Activated CD8-positive, alpha-beta memory T cell treated with anti-CD3 and anti-CD28 coated beads for 4 hours (primary cell): ENCODE results near the gene MBNL1.
A peak's percentile ranks its signal among the peaks of the same experiment; 100 is the strongest.

ENCODE experiments used
- DNase-seq, 2 donors: peaks; one replicate each; pipeline ENCODE4 v3.0.0-alpha.2; 2020; ENCODE audit warnings: low read depth in 2 of 2

The MBNL1 gene

DNA sequence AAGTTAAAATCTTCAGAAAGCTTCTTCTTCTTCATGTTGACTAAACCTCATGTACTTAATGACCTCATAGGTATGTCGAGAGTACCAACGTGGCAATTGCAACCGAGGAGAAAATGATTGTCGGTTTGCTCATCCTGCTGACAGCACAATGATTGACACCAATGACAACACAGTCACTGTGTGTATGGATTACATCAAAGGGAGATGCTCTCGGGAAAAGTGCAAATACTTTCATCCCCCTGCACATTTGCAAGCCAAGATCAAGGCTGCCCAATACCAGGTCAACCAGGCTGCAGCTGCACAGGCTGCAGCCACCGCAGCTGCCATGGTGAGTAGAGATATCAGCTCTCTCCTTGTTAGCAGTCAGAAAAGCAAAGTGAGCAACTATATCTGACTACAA, 176.5 kb downstream of the MBNL1 start:
- DNase-seq = no peak

DNA sequence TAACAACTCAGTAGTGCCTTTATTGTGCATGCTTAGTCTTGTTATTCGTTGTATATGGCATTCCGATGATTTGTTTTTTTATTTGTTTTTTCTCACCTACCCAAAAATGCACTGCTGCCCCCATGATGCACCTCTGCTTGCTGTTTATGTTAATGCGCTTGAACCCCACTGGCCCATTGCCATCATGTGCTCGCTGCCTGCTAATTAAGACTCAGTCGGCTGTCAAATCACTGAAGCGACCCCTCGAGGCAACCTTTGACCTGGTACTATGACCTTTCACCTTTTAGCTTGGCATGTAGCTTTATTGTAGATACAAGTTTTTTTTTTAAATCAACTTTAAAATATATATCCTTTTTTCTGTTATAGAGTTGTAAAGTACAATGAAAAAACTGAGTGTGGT, 177.8 kb downstream of the MBNL1 start:
- no peak for DNase-seq

DNA sequence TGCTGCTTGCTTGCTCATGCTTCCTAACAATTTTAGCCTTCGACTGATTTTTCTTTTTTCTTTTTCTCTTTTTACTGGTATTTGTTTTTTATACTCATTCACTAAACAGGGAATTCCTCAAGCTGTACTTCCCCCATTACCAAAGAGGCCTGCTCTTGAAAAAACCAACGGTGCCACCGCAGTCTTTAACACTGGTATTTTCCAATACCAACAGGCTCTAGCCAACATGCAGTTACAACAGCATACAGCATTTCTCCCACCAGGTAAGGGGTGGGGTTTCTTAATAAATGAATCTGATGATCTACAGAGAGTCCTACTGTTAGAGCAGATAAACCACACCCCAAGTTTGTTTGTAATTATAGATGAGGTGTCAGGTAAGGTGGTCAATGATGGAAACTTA, 178.8 kb downstream of the MBNL1 start:
- no peak for DNase-seq

DNA sequence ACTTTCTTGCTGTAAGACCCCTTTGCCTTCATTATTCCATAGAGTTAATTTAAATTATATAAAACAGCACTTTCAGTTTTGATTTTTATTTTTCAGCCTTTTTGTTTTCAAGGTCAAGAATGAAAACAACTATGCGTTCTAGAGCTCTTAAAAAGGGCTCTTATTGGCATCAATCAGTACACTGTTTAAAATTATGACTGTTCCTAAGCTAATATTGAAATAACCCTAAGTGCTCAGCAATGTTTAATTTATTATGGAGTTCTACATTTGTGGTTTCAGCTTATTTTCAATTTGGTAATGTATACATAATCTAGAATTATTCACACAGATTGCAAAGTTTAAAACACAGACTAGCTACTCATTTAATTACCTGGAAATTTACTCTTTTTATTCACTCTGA, 179.4 kb downstream of the MBNL1 start:
- no peak for DNase-seq

DNA sequence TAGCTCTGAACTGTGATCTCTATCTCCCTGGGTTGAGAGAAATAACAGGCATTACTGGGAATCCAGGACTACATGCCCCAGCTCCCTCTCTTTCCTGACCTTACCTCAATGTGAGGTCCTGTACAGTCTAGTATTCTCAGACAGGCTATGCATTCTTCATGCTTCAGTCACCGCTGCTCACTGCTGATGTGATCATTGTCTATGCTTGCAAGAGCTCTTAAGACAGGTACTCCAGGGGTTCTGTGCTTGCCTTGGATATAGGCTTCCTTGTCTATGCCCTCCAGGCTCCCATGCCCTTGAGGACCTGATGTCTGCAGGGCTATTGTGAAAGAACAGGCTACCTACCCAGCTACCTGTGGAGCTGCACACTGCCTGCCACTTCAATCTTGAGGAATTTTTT, 183.6 kb downstream of the MBNL1 start:
- no peak for DNase-seq

DNA sequence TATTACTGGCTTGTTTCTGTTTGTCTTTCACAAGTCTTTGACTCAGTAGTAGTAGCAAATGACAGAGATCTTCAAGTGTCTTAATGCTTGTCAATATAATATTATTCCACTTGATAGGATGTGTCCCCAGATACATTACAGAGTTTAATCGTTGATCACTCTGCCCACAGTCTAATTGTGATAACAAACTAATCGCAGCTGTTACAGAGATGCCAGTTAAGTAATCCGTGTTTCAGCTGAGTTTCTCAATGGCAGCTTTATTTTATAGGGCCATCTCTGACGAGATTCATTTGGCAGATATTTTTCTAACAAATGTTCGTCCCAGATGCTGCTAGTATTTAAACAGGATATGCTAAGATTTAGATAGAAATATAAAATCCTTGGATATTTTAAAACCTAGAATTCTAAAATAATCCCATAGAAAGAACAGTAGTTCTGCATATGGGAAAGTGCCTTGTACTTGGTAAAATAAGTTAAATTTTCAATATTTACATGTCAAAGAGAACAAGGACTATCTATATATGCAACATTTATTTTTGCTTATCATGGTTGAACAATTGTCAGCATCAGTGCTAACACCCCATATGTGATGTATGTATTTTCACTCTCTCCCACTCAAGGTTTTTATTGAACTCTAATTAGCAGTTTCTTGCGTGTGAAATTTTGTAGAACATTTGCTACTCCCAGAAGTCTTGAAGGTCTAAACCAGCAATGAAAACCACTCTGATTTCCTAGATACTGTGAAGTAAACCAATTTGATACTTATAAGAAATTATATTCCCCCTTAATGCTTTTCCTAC, 185.5 kb downstream of the MBNL1 start:
- no peak for DNase-seq

DNA sequence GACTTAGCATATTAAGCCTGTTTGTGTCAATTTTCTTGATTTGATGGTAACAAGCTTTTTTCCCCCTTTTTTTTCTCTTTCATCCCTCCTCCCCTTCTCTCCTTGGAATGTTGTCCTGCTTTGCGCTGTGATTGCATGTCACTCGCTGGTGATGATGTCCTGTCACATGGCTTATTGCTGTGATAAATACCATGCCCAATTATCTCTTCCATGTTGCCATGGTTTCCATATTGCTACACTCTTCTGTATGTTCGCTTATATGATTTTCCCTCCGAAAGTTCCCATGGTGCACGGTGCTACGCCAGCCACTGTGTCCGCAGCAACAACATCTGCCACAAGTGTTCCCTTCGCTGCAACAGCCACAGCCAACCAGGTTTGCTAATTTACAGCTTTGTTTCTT, 187.3 kb downstream of the MBNL1 start:
- no peak for DNase-seq

DNA sequence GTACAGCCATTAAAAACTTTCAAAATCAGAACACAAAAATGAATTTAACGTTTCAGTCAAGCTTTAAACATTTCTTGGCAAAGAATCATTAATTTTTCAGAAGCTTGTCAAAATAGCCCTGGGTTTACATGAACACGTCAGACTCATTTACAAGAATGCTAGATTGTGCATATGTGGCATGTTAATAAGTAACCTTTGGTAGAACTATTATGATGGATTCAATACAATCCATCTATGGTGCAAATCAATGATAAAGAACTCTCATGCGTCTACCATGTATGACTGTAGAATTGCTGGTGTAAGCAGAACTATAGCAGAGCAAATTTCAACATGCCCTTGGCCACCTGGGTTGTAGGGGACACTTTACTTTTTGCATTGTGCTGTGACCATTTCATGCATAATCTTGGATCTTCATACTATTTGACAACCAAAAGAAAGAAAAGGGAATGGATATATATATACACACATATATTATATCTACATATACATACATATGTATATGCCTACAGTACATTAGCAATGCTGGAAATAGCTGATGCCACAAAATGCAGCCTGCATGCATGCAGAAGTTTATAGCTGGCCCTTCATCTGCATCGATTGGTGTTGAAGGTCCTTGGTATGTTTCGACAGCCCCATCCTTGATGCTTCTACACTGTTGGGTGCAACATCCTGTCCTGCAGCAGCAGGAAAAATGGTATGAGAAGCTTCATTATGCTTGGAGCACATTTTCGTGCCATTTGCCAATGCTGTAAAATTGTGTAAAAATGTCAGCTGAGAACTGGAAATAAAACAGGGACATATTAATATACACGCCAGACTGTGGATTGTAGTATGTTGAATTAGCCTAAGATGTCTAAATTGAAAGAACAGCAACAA, 189.0 kb downstream of the MBNL1 start:
- no peak for DNase-seq

DNA sequence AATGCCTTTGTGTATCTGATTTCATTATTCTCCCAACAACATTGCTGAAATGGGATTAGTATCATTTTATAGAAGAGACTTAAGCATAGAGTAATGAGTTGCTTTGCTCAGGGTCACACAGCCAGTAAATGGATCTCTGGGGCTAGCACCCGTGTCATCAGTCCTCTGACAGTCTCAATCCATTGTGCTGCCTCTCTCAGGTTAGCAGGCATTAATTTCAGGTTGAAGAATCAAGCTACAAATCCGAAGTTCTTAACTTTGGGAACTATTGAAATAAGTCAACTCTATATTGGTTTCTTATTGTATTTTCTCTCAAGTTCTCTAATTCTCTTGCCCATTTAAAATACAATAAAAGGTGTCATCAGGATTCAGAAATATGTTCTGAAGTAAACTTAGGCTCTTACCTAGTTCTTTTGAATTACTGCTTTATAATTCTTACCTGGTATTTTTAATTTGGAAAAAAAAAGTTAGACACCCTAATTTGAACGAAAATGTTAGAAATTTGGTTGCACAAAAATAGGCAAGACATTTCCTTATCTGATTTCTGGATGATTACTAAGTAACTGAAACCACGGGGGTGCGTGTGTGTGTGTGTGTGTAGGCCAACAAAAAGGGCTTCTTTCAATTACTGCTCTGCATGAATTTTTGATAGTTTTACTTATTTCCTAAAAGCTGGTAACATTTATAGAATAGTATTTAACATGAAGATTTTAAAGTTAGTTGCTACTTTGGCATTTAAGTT, 189.8 kb downstream of the MBNL1 start:
- no peak for DNase-seq

DNA sequence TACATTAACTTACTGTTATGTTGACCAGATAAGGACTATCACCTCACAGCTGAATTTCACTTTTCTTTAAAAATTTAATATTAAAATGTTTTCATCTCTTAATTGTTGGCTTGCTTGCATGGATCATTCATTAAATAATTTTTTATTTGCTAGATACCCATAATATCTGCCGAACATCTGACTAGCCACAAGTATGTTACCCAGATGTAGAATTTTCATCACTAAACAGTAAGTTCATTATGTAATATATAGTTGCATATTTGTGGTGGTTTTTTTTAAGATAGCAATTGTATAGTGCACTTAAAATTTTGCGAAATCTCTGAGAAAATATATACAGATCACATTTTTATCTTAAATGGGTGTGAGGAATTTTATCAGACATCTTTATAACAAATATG, 190.4 kb downstream of the MBNL1 start:
- DNase-seq = no peak

DNA sequence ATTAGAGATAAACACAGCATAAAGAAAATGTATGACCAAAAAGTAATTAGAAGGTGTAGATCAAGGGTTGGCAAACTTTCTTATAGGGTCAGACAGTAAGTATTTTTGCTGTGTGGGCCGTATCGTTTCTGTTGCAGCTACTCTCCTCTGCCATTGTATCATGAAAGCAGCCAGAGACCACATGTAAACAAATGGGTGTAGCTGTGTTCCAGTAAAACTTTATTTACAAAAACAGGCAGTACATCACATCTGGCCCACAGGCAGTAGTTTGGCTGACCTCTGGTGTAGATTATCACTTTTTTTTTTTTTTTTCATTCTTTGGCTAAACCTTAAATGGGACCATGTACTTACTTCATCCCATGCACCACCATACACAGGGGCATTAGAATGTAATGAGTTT, 190.8 kb downstream of the MBNL1 start:
- DNase-seq = no peak

DNA sequence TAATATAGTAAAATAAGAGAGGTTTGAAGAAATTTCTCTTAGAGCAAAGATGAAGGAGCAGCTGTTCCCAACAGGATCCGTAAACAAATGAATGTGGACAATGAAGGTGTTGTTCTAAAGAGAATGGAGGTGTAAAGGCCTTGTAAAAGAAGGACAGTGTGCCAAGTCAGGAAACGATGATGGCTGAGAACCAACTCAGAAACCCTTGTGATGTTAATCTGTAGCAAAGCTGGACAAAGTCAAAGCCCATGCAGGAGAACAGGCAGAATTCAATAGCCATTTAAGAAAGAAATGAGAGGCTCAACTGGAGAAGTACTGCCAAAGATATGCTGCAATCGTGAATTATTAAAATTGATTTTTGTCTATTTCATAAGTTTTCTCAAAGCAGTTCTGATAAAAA, 192.2 kb downstream of the MBNL1 start:
- no peak for DNase-seq

DNA sequence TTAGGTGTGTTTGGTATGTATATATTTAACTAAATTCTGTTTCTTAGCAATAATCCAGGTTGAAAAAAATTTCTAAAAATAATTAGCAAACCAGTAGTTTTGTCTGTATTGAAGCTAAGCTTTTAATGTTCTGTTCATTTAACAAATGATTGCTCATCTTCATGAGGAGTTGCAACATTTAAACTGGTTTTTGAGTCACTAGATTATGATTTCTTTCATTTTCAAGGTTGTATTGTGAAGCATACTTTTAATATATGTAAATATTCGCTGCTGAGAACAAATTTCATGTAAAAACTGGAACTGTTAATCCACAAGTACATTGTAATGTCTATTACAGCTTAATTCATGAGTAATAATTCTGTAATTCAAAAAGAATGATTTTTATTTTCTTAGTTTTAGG, 192.7 kb downstream of the MBNL1 start:
- DNase-seq = no peak

DNA sequence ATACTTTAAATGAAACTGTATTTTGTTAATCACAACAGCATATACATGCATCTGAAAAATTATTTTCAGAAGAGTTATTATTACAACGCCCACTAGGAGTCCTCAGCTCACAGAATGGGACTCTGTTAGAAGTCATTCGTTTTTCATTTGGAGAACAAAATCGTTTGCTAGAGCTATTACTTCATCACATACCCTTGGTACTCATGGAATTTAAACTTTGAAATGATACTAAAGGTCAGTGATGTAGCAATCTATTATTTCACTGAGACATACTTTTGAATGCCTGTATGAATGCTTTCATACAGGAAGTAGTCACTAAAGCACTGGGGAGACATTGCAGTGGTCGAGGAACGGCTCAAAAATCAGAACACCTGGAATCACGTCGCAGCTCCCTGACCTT, 198.1 kb downstream of the MBNL1 start:
- no peak for DNase-seq

DNA sequence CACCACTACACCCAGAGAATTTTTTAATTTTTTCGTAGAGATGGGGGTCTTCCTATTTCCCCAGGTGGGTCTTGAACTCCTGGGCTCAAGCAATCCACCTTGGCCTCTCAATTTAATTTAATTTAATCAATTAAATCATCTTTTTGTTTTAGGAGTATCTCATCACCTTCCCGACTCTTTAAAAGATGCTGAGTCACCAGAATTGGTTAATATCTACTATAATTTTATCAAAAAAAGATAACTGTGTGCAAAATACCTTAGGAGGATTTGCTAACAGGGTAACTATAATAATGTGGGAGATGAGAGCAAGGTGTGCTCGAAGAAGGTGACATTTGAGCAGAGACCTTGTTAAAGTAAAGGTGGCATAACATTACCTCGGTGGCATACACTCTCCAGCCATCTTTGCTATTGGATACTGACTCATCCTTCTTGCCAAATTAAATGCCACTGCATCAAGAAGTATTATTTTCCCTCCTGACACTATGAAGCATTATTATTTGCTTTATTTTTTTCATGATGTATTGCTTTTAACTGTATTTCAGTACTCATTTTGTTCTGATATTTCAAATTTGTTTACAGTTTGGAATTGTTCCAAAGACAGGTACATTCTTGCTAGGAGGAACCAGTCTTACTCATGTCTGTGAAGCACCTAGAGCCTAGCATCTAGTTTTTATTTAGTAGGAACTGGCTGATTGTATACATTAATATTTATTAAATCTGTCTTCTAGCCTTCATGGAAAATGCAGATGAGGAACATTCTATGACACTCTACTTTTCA, 200.7 kb downstream of the MBNL1 start:
- DNase-seq = no peak

DNA sequence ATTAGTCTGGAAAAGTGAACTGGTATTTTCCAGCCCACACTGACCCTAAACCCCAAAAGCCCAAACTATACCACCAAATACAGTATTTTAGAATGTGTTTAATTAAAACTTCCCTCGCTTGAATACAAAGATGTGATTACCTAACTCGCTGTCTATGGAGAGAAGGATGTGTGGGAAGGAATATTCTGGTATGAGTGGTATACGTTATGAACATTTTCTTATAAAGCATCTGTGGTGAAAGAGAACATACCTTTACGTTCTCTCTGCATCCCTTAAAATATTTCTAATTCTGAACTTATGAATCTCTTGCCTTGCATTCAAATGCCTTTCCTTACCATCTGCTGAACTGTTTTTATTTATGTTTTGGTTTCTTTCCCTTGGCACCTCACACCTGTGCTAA, 201.4 kb downstream of the MBNL1 start:
- no peak for DNase-seq

DNA sequence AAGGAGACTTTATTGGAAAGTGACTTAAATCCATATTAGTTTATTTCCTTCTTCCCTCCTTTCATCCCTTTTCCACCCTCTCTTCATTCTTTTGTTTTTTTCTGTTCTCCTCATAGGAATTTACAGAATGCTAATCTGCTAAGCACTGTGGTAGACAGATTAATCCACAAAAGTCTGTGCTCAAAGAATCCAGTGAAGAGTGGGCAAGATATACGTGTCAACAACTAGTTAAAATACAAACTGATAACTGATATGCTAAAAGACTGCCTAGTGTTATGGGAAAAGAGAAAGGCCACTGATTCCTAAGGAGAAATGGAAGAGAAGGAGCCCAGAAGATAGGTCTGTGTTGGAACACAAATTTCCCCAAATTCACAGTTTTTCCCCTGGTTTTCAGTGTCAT, 202.2 kb downstream of the MBNL1 start:
- DNase-seq = no peak

DNA sequence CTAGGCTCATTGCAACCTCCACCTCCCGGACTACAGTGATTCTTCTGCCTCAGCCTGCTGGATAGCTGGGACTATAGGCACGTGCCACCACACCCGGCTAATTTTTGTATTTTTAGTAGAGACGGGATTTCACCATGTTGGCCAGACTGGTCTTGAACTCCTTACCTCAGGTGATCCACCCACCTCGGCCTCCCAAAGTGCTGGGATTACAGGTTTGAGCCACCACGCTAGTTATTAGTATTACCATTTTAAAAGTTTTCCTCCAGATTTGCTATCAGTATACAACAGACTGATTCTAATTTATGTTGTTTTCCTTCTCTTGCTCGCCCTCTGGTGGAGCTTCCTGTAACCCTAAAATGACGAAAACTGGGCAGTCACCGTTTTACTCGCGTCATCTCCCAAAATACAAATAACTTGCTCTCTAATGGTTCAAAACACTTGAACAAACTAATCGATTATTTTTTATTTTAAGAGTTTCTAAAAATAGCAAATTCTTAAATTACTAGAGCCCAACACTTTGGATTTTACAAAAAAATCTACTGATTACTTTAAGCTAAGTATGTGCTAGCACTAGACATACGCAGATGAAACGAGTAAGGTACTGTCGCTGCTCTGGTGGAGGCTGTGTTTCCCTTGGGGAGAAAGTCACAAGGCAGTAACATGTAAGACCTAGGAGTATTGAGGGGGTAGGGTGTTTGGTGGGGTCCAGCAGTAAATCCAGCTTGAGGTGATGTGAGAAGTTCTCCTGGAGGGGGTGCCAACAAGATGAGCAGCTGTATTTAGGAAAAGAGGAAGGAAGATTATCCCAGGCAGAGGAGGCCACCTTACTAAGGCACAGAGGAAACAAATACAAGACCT, 203.3 kb downstream of the MBNL1 start:
- peak; percentile 31 to 40 for DNase-seq

DNA sequence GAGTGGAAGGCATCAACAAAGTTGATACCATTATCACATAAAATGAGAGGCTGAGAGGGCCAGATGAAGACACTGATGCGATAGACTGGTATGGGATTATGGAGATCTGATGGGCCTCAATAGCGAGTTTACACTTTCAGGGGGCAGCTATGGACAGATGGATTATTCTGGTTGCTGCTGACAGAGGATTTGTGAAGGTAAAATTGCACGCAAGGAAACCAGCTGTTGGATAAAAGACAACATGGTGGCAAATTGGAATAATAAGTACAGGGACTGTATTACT, 203.9 kb downstream of the MBNL1 start:
- no peak for DNase-seq

DNA sequence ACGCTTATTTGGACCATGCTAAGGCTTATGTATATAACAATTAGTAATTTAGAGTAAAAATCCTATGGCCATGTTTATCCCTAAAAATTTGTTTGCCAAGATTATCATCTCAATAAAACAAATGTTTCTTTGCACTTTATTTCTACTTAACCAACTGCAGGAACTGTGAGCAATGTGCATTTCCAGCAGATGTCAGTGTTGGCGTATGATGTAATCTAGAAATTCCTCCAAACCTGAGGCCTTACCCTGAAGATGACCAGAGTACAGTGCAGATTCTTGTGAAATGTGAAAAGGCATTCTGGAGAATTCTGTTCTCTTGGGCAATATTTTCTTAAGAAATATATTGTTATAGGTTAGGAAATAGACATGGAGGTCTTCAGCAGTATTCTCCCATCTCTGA, 205.9 kb downstream of the MBNL1 start:
- no peak for DNase-seq

DNA sequence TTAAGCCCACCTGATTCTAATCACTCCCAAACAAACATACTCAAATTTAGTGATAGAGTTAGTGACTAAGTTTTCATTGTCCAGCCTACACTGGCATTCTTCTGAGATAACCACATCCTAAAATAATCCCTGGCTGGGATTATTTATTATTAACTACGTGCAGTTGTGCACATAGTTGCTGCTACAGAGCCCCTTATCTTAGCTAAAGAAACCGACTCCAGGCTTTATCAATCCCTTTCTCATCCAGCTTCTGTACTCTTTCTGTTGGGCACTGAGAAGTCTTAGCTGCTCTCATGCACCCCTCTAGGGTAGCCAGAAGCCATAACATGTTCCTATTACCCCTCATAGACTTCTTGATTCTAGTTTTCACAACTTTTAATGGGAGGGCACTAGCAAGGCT, 208.7 kb downstream of the MBNL1 start:
- DNase-seq = no peak
